ENCODE data around the gene IGFBP5.

Gene IGFBP5

GRCh38 chr2:216644842-216645635, 50.3 kb downstream of the IGFBP5 start:
- H3K9me3 ChIP-seq (ENCODE audit: insufficient read depth, low read length): no peaks in the 10 kb centered on the region
- no peak overlapping the region for H3K4me2 ChIP-seq (ENCODE audit: low read length)
- H3K4me1 ChIP-seq (ENCODE audit: low read length): no peaks in the 10 kb centered on the region
- H3K4me3 ChIP-seq (ENCODE audit: low read length): no peak overlapping the region
- H4K20me1 ChIP-seq (ENCODE audit: insufficient read depth, low read length): no peaks in the 10 kb centered on the region
- TF ChIP-seq CTCF (IDR thresholded peaks at IDR 0.05; ENCODE audit: low read depth, low read length) (no peak), EZH2phosphoT487 (IDR thresholded peaks at IDR 0.05; ENCODE audit: low read depth) (no peak)
- no peaks in the 10 kb centered on the region for H3K79me2 ChIP-seq (ENCODE audit: low read length)
- no peaks in the 10 kb centered on the region for H3K36me3 ChIP-seq (replicated peaks; ENCODE audit: low read depth, low read length)
- H3K27ac ChIP-seq (ENCODE audit: low read length): no peak overlapping the region
- no peaks in the 10 kb centered on the region for H3K27me3 ChIP-seq (ENCODE audit: low read depth, low read length)
- no peak overlapping the region for H3K9ac ChIP-seq (ENCODE audit: low read length)
- no peak overlapping the region for H2AFZ ChIP-seq (ENCODE audit: low read depth, low read length)

GRCh38 chr2:216643986-216644659, 51.2 kb downstream of the IGFBP5 start:
- Histone ChIP-seq H2AFZ (ENCODE audit: low read depth, low read length) (no peak overlapping the region), H3K4me2 (ENCODE audit: low read length) (no peak overlapping the region), H3K9ac (ENCODE audit: low read length) (no peak overlapping the region), H3K27ac (ENCODE audit: low read length) (no peak overlapping the region), H3K9me3 (ENCODE audit: insufficient read depth, low read length) (no peaks in the 10 kb centered on the region), H3K4me3 (ENCODE audit: low read length) (no peak overlapping the region), H3K36me3 (replicated peaks; ENCODE audit: low read depth, low read length) (no peaks in the 10 kb centered on the region), H3K4me1 (ENCODE audit: low read length) (no peaks in the 10 kb centered on the region), H3K79me2 (ENCODE audit: low read length) (no peaks in the 10 kb centered on the region), H3K27me3 (ENCODE audit: low read depth, low read length) (no peaks in the 10 kb centered on the region), H4K20me1 (ENCODE audit: insufficient read depth, low read length) (no peaks in the 10 kb centered on the region)
- TF ChIP-seq CTCF (IDR thresholded peaks at IDR 0.05; ENCODE audit: low read depth, low read length): no peak
- no peak for TF ChIP-seq EZH2phosphoT487 (IDR thresholded peaks at IDR 0.05; ENCODE audit: low read depth)

GRCh38 chr2:216637472-216637871, 57.9 kb downstream of the IGFBP5 start:
- no peak overlapping the region for H3K4me3 ChIP-seq (ENCODE audit: low read length)
- H2AFZ ChIP-seq (ENCODE audit: low read depth, low read length): no peak overlapping the region
- no peaks in the 10 kb centered on the region for H4K20me1 ChIP-seq (ENCODE audit: insufficient read depth, low read length)
- H3K36me3 ChIP-seq (replicated peaks; ENCODE audit: low read depth, low read length): no peaks in the 10 kb centered on the region
- H3K9ac ChIP-seq (ENCODE audit: low read length): no peak overlapping the region
- H3K79me2 ChIP-seq (ENCODE audit: low read length): no peaks in the 10 kb centered on the region
- H3K9me3 ChIP-seq (ENCODE audit: insufficient read depth, low read length): no peaks in the 10 kb centered on the region
- no peaks in the 10 kb centered on the region for H3K4me1 ChIP-seq (ENCODE audit: low read length)
- no peak for TF ChIP-seq CTCF (IDR thresholded peaks at IDR 0.05; ENCODE audit: low read depth, low read length)
- no peak for TF ChIP-seq EZH2phosphoT487 (IDR thresholded peaks at IDR 0.05; ENCODE audit: low read depth)
- 0 out of 2 replicates have a peak, but pooled peaks cover 4% of the 10 kb centered on the region for H3K27me3 ChIP-seq (ENCODE audit: low read depth, low read length)
- no peak overlapping the region for H3K4me2 ChIP-seq (ENCODE audit: low read length)
- H3K27ac ChIP-seq (ENCODE audit: low read length): no peak overlapping the region
